ENCODE results near the gene LRIG3. TPM values are rescaled to one million over a fixed set of nuclear protein-coding genes. Genes with fewer than 3 reads are reported as not detected.
"Not testable (repeated sequence)": the region's sequence is repeated elsewhere in the genome, so short reads cannot be mapped to it uniquely, and the experiment has no call there.

LRIG3 gene
- total and polyA plus RNA-seq, 3 experiments from 2014 or later: 0.22 TPM; not detected in 2

DNA sequence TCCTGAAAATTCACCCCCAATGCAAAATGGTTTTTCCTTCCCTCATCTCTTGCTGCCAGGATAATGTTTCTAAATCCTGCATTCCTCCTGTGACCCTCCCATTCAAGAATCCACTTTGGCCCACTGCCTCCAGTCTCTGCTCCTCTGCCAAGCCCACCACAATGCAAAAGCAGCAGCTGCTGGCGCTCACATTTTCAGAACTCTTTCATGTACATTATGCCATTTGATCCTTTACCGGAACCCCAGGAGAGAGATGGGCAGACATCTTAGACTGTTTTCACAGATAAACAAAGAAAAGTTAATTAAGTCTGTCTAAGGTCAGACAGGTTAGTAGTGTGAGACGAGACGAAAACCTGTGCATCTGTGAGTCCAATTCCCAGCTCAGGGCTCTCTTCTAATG is 12.9 kb downstream of the LRIG3 start:
- no peak overlapping the region for H3K27ac ChIP-seq (ENCODE audit: low read depth, low read length)
- H3K27ac Mint-ChIP-seq: no peak overlapping the region
- ChIA-PET POLR2A (no interaction called here), CTCF (no interaction called here)
- no peak overlapping the region for H3K4me3 Mint-ChIP-seq
- H3K36me3 Mint-ChIP-seq: peaks cover 0 to 2% (median 0%) of the 10 kb centered on the region in 3 donors
- no peak for DNase-seq
- H3K9me3 ChIP-seq (ENCODE audit: low read length): no peaks in the 10 kb centered on the region
- peaks cover 0 to 5% (median 2%) of the 10 kb centered on the region in 5 donors for H3K9me3 Mint-ChIP-seq
- no peaks in the 10 kb centered on the region for H3K27me3 ChIP-seq (ENCODE audit: insufficient read depth, low read length, poor library complexity, severe bottlenecking)
- H3K36me3 ChIP-seq (ENCODE audit: insufficient read depth, low read length): no peaks in the 10 kb centered on the region
- H3K4me1 ChIP-seq (ENCODE audit: insufficient read depth, low read length): no peaks in the 10 kb centered on the region
- H3K27me3 Mint-ChIP-seq: no peaks in the 10 kb centered on the region
- H3K4me3 ChIP-seq (ENCODE audit: low read length): no peak overlapping the region
- no peaks in the 10 kb centered on the region for H3K4me1 Mint-ChIP-seq

DNA sequence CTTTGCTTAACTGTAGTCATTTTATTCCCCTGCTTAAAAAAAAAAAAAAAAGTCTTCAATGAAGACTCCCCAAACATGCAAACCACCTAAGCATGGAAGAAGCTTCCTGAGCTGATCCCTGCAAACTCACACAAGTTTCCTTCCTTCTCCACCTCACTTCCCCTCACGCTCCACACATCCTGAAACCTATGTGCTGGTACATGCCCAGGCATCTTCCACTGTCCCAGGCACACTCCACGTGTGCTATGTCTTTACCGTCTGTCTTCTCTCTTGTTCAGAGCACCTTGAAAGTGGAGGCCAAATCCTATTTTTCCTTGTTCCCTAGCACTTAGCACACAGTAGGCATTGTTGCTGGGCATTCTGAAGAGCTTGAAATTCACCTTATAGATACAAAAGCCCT is 13.4 kb downstream of the LRIG3 start:
- Mint-ChIP-seq H3K4me3 (no peak overlapping the region), H3K27me3 (no peaks in the 10 kb centered on the region), H3K9me3 (peaks cover 0 to 5% (median 2%) of the 10 kb centered on the region in 5 donors), H3K4me1 (no peaks in the 10 kb centered on the region), H3K36me3 (peaks cover 0 to 2% (median 0%) of the 10 kb centered on the region in 3 donors), H3K27ac (no peak overlapping the region)
- H3K27me3 ChIP-seq (ENCODE audit: insufficient read depth, low read length, poor library complexity, severe bottlenecking): no peaks in the 10 kb centered on the region
- no peaks in the 10 kb centered on the region for H3K9me3 ChIP-seq (ENCODE audit: low read length)
- POLR2A ChIA-PET: no interaction called here
- no peak overlapping the region for H3K4me3 ChIP-seq (ENCODE audit: low read length)
- H3K36me3 ChIP-seq (ENCODE audit: insufficient read depth, low read length): no peaks in the 10 kb centered on the region
- H3K4me1 ChIP-seq (ENCODE audit: insufficient read depth, low read length): no peaks in the 10 kb centered on the region
- CTCF ChIA-PET: no interaction called here
- no peak overlapping the region for H3K27ac ChIP-seq (ENCODE audit: low read depth, low read length)
- no peak for DNase-seq

DNA sequence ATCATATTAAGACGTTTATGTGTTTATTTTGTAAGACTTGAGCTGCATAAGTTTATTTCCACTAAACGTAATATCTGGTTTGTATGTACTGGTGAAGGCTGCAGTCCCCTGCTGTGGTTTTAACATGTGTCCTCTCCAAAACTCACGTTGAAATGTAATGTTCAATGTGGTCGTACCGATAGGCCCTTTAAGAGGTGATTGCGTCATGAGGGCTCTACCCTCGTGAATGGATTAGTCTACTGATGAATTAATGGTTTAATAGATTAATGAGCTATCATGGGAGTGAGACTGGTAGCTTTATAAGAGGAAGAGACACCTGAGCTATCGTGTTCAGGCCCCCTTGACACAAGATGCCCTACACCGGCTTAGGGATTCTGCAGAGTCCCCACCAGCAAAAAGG is 14.9 kb downstream of the LRIG3 start:
- no peaks in the 10 kb centered on the region for H3K36me3 ChIP-seq (ENCODE audit: insufficient read depth, low read length)
- no peaks in the 10 kb centered on the region for H3K4me1 Mint-ChIP-seq
- no peak overlapping the region for H3K27ac ChIP-seq (ENCODE audit: low read depth, low read length)
- no peak for DNase-seq
- H3K4me3 Mint-ChIP-seq: no peak overlapping the region
- no peaks in the 10 kb centered on the region for H3K4me1 ChIP-seq (ENCODE audit: insufficient read depth, low read length)
- no peaks in the 10 kb centered on the region for H3K27me3 ChIP-seq (ENCODE audit: insufficient read depth, low read length, poor library complexity, severe bottlenecking)
- H3K9me3 ChIP-seq (ENCODE audit: low read length): no peaks in the 10 kb centered on the region
- H3K4me3 ChIP-seq (ENCODE audit: low read length): no peak overlapping the region
- no peaks in the 10 kb centered on the region for H3K27me3 Mint-ChIP-seq
- no peak overlapping the region for H3K27ac Mint-ChIP-seq
- peaks cover 0 to 5% (median 2%) of the 10 kb centered on the region in 5 donors for H3K9me3 Mint-ChIP-seq
- H3K36me3 Mint-ChIP-seq: no peaks in the 10 kb centered on the region
- CTCF ChIA-PET: no interaction called here
- POLR2A ChIA-PET: no interaction called here

DNA sequence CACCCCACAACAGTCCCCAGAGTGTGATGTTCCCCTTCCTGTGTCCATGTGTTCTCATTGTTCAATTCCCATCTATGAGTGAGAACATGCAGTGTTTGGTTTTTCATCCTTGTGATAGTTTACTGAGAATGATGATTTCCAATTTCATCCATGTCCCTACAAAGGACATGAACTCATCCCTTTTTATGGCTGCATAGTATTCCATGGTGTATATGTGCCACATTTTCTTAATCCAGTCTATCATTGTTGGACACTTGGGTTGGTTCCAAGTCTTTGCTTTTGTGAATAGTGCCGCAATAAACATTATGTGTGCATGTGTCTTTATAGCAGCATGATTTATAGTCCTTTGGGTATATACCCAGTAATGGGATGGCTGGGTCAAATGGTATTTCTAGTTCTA is 17.6 kb downstream of the LRIG3 start:
- H3K9me3 ChIP-seq (ENCODE audit: low read length); H3K9me3 Mint-ChIP-seq; H3K36me3 Mint-ChIP-seq; H3K27me3 Mint-ChIP-seq; H3K27ac ChIP-seq (ENCODE audit: low read depth, low read length); H3K27ac Mint-ChIP-seq; H3K4me3 Mint-ChIP-seq; H3K4me1 ChIP-seq (ENCODE audit: insufficient read depth, low read length); H3K36me3 ChIP-seq (ENCODE audit: insufficient read depth, low read length); H3K4me3 ChIP-seq (ENCODE audit: low read length); H3K27me3 ChIP-seq (ENCODE audit: insufficient read depth, low read length, poor library complexity, severe bottlenecking); H3K4me1 Mint-ChIP-seq; CTCF ChIA-PET; POLR2A ChIA-PET; DNase-seq: not testable (repeated sequence)

- H3K4me3 ChIP-seq (ENCODE audit: low read length): no peak overlapping the region
- CTCF ChIA-PET: no interaction called here
- no peak overlapping the region for H3K27ac Mint-ChIP-seq
- H3K4me3 Mint-ChIP-seq: no peak overlapping the region
- no peaks in the 10 kb centered on the region for H3K4me1 ChIP-seq (ENCODE audit: insufficient read depth, low read length)
- POLR2A ChIA-PET: no interaction called here
- no peaks in the 10 kb centered on the region for H3K4me1 Mint-ChIP-seq
- H3K27ac ChIP-seq (ENCODE audit: low read depth, low read length): no peak overlapping the region
- H3K27me3 ChIP-seq (ENCODE audit: insufficient read depth, low read length, poor library complexity, severe bottlenecking): no peaks in the 10 kb centered on the region
- H3K36me3 ChIP-seq (ENCODE audit: insufficient read depth, low read length): no peaks in the 10 kb centered on the region
- peaks cover 0 to 8% (median 2%) of the 10 kb centered on the region in 5 donors for H3K9me3 Mint-ChIP-seq
- no peaks in the 10 kb centered on the region for H3K36me3 Mint-ChIP-seq
- H3K27me3 Mint-ChIP-seq: no peaks in the 10 kb centered on the region
- no peak for DNase-seq
- H3K9me3 ChIP-seq (ENCODE audit: low read length): no peaks in the 10 kb centered on the region
These were observed 18.6 kb downstream of the LRIG3 start for GRCh38 chr12:58901664-58902063.

DNA sequence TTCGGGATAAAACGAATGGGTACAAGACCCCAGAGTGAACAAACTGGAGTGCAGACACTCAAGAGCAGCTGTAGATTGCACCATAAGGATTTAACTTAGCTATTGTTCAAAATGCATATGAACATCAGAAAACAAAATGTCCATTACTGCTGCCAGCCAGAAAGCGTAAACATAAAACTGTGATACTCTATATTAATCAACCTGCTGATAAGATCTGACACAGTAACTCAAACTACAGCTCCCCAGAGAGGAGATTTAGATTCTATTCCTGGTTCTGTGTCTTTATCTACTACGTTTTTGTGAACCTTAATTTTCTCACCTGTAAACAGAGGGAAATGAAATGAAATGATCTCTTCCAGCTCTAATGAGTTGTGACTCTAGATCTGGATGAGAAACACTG is 22.3 kb downstream of the LRIG3 start:
- H3K4me1 ChIP-seq (ENCODE audit: insufficient read depth, low read length): no peaks in the 10 kb centered on the region
- POLR2A ChIA-PET: no interaction called here
- no peak overlapping the region for H3K4me3 Mint-ChIP-seq
- no peaks in the 10 kb centered on the region for H3K36me3 ChIP-seq (ENCODE audit: insufficient read depth, low read length)
- H3K27me3 Mint-ChIP-seq: no peaks in the 10 kb centered on the region
- no peak overlapping the region for H3K4me3 ChIP-seq (ENCODE audit: low read length)
- no peak overlapping the region for H3K27ac ChIP-seq (ENCODE audit: low read depth, low read length)
- no peaks in the 10 kb centered on the region for H3K27me3 ChIP-seq (ENCODE audit: insufficient read depth, low read length, poor library complexity, severe bottlenecking)
- H3K9me3 Mint-ChIP-seq: peaks cover 0 to 9% (median 2%) of the 10 kb centered on the region in 5 donors
- DNase-seq: no peak
- no peaks in the 10 kb centered on the region for H3K9me3 ChIP-seq (ENCODE audit: low read length)
- no peak overlapping the region for H3K27ac Mint-ChIP-seq
- CTCF ChIA-PET: no interaction called here
- H3K4me1 Mint-ChIP-seq: no peaks in the 10 kb centered on the region
- H3K36me3 Mint-ChIP-seq: no peaks in the 10 kb centered on the region

GRCh38 chr12:58896278-58896677 is 24.0 kb downstream of the LRIG3 start:
- Mint-ChIP-seq H3K27me3 (no peaks in the 10 kb centered on the region), H3K4me1 (no peaks in the 10 kb centered on the region), H3K4me3 (no peak overlapping the region), H3K27ac (no peak overlapping the region), H3K36me3 (no peaks in the 10 kb centered on the region), H3K9me3 (peaks cover 0 to 12% (median 2%) of the 10 kb centered on the region in 5 donors)
- DNase-seq: no peak
- no peaks in the 10 kb centered on the region for H3K4me1 ChIP-seq (ENCODE audit: insufficient read depth, low read length)
- H3K27me3 ChIP-seq (ENCODE audit: insufficient read depth, low read length, poor library complexity, severe bottlenecking): no peaks in the 10 kb centered on the region
- CTCF ChIA-PET: no interaction called here
- no peak overlapping the region for H3K27ac ChIP-seq (ENCODE audit: low read depth, low read length)
- no peak overlapping the region for H3K4me3 ChIP-seq (ENCODE audit: low read length)
- H3K36me3 ChIP-seq (ENCODE audit: insufficient read depth, low read length): no peaks in the 10 kb centered on the region
- POLR2A ChIA-PET: no interaction called here
- no peaks in the 10 kb centered on the region for H3K9me3 ChIP-seq (ENCODE audit: low read length)

GRCh38 chr12:58895053-58895452 is 25.3 kb downstream of the LRIG3 start:
- ChIA-PET CTCF (no interaction called here), POLR2A (no interaction called here)
- H3K36me3 ChIP-seq (ENCODE audit: insufficient read depth, low read length): no peaks in the 10 kb centered on the region
- no peaks in the 10 kb centered on the region for H3K4me1 Mint-ChIP-seq
- H3K27ac ChIP-seq (ENCODE audit: low read depth, low read length): no peak overlapping the region
- no peak overlapping the region for H3K4me3 ChIP-seq (ENCODE audit: low read length)
- no peaks in the 10 kb centered on the region for H3K9me3 ChIP-seq (ENCODE audit: low read length)
- no peak overlapping the region for H3K27ac Mint-ChIP-seq
- H3K4me3 Mint-ChIP-seq: no peak overlapping the region
- H3K4me1 ChIP-seq (ENCODE audit: insufficient read depth, low read length): no peaks in the 10 kb centered on the region
- no peak for DNase-seq
- no peaks in the 10 kb centered on the region for H3K27me3 Mint-ChIP-seq
- no peaks in the 10 kb centered on the region for H3K36me3 Mint-ChIP-seq
- H3K9me3 Mint-ChIP-seq: peaks cover 0 to 14% (median 2%) of the 10 kb centered on the region in 5 donors
- H3K27me3 ChIP-seq (ENCODE audit: insufficient read depth, low read length, poor library complexity, severe bottlenecking): no peaks in the 10 kb centered on the region

DNA sequence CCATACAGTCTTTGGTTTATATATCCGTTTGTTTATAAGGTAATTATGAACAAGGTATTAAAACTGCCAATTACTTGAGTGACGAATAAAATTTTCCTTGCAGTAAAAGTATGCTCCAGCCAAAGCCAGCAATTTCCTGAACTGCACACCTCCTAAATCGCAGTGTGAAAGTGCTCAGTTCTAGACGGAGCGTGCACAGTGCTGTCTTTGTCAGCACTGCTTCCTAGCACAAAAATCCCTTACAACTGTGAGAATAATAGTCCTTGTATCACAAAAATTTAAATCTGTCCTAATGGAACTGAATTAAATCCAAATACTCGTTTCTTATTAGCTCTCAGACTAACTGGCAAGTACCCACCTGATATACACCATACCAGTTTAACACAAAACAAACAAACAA is 26.3 kb downstream of the LRIG3 start:
- no peak overlapping the region for H3K27ac ChIP-seq (ENCODE audit: low read depth, low read length)
- H3K4me3 Mint-ChIP-seq: no peak overlapping the region
- H3K4me1 Mint-ChIP-seq: no peaks in the 10 kb centered on the region
- H3K27me3 Mint-ChIP-seq: no peaks in the 10 kb centered on the region
- H3K4me3 ChIP-seq (ENCODE audit: low read length): no peak overlapping the region
- H3K9me3 Mint-ChIP-seq: peaks cover 0 to 12% (median 2%) of the 10 kb centered on the region in 5 donors
- H3K27ac Mint-ChIP-seq: no peak overlapping the region
- no peaks in the 10 kb centered on the region for H3K9me3 ChIP-seq (ENCODE audit: low read length)
- DNase-seq: no peak
- no peaks in the 10 kb centered on the region for H3K36me3 Mint-ChIP-seq
- POLR2A ChIA-PET: no interaction called here
- H3K36me3 ChIP-seq (ENCODE audit: insufficient read depth, low read length): no peaks in the 10 kb centered on the region
- H3K27me3 ChIP-seq (ENCODE audit: insufficient read depth, low read length, poor library complexity, severe bottlenecking): no peaks in the 10 kb centered on the region
- CTCF ChIA-PET: no interaction called here
- no peaks in the 10 kb centered on the region for H3K4me1 ChIP-seq (ENCODE audit: insufficient read depth, low read length)
